ENCODE results near the gene GTF2H1. TPM values are rescaled to one million over a fixed set of nuclear protein-coding genes. Genes with fewer than 3 reads are reported as not detected.
A peak's percentile ranks its signal among the peaks of the same experiment; 100 is the strongest.
"Not testable (repeated sequence)": the region's sequence is repeated elsewhere in the genome, so short reads cannot be mapped to it uniquely, and the experiment has no call there.

The GTF2H1 gene
- total RNA-seq, 1 donor from 2014 or later: 43.9 TPM

GRCh38 chr11:18394928-18395734 lies 72.8 kb downstream of the GTF2H1 start:
- Mint-ChIP-seq H3K4me3 (ENCODE audit: low read depth) (peak overlapping the region; percentile 83), H3K4me1 (ENCODE audit: low read depth) (peaks cover 14% of the 10 kb centered on the region), H3K27ac (peak overlapping the region; percentile 98), H3K27me3 (peaks cover 8% of the 10 kb centered on the region), H3K9me3 (ENCODE audit: low read depth) (no peaks in the 10 kb centered on the region), H3K36me3 (ENCODE audit: insufficient read depth) (peaks cover 2% of the 10 kb centered on the region)
- no peak for TF ChIP-seq CTCF (IDR thresholded peaks at IDR 0.05; ENCODE audit: unreplicated experiment)
- no peak for DNase-seq (ENCODE audit: low spot score, unreplicated experiment)

GRCh38 chr11:18395735-18396504 lies 73.6 kb downstream of the GTF2H1 start:
- no peak for TF ChIP-seq CTCF (IDR thresholded peaks at IDR 0.05; ENCODE audit: unreplicated experiment)
- DNase-seq (ENCODE audit: low spot score, unreplicated experiment): peak; percentile 98
- H3K9me3 Mint-ChIP-seq (ENCODE audit: low read depth): no peaks in the 10 kb centered on the region
- H3K36me3 Mint-ChIP-seq (ENCODE audit: insufficient read depth): peaks cover 5% of the 10 kb centered on the region
- H3K4me3 Mint-ChIP-seq (ENCODE audit: low read depth): peak overlapping the region; percentile 83
- peaks cover 8% of the 10 kb centered on the region for H3K27me3 Mint-ChIP-seq
- peaks cover 14% of the 10 kb centered on the region for H3K4me1 Mint-ChIP-seq (ENCODE audit: low read depth)
- H3K27ac Mint-ChIP-seq: peak overlapping the region; percentile 98

- Mint-ChIP-seq H3K4me1 (ENCODE audit: low read depth) (peaks cover 14% of the 10 kb centered on the region), H3K36me3 (ENCODE audit: insufficient read depth) (peaks cover 7% of the 10 kb centered on the region), H3K9me3 (ENCODE audit: low read depth) (no peaks in the 10 kb centered on the region), H3K27me3 (peaks cover 7% of the 10 kb centered on the region), H3K27ac (no peak overlapping the region), H3K4me3 (ENCODE audit: low read depth) (no peak overlapping the region)
- TF ChIP-seq CTCF (IDR thresholded peaks at IDR 0.05; ENCODE audit: unreplicated experiment): no peak
- no peak for DNase-seq (ENCODE audit: low spot score, unreplicated experiment)
These were observed 75.6 kb downstream of the GTF2H1 start for GRCh38 chr11:18397921-18398320.

GRCh38 chr11:18401077-18401476 lies 78.7 kb downstream of the GTF2H1 start:
- not testable (repeated sequence) for H3K4me1 Mint-ChIP-seq (ENCODE audit: low read depth); H3K9me3 Mint-ChIP-seq (ENCODE audit: low read depth); H3K4me3 Mint-ChIP-seq (ENCODE audit: low read depth); DNase-seq (ENCODE audit: low spot score, unreplicated experiment); H3K27me3 Mint-ChIP-seq; H3K27ac Mint-ChIP-seq
- H3K36me3 Mint-ChIP-seq (ENCODE audit: insufficient read depth): peaks cover 13% of the 10 kb centered on the region

- H3K9me3 Mint-ChIP-seq (ENCODE audit: low read depth): no peaks in the 10 kb centered on the region
- no peaks in the 10 kb centered on the region for H3K27me3 Mint-ChIP-seq
- TF ChIP-seq CTCF (IDR thresholded peaks at IDR 0.05; ENCODE audit: unreplicated experiment): no peak
- peaks cover 17% of the 10 kb centered on the region for H3K36me3 Mint-ChIP-seq (ENCODE audit: insufficient read depth)
- H3K4me3 Mint-ChIP-seq (ENCODE audit: low read depth): no peak overlapping the region
- H3K27ac Mint-ChIP-seq: peak overlapping the region; percentile 24
- no peak for DNase-seq (ENCODE audit: low spot score, unreplicated experiment)
- no peaks in the 10 kb centered on the region for H3K4me1 Mint-ChIP-seq (ENCODE audit: low read depth)
These were observed 81.7 kb downstream of the GTF2H1 start for GRCh38 chr11:18404062-18404461.

GRCh38 chr11:18407400-18407799 lies 85.0 kb downstream of the GTF2H1 start:
- H3K27me3 Mint-ChIP-seq; H3K4me1 Mint-ChIP-seq (ENCODE audit: low read depth); H3K27ac Mint-ChIP-seq; H3K9me3 Mint-ChIP-seq (ENCODE audit: low read depth); DNase-seq (ENCODE audit: low spot score, unreplicated experiment); H3K4me3 Mint-ChIP-seq (ENCODE audit: low read depth): not testable (repeated sequence)
- H3K36me3 Mint-ChIP-seq (ENCODE audit: insufficient read depth): peaks cover 18% of the 10 kb centered on the region
